ENCODE data around the gene SAG.

SAG gene

DNA sequence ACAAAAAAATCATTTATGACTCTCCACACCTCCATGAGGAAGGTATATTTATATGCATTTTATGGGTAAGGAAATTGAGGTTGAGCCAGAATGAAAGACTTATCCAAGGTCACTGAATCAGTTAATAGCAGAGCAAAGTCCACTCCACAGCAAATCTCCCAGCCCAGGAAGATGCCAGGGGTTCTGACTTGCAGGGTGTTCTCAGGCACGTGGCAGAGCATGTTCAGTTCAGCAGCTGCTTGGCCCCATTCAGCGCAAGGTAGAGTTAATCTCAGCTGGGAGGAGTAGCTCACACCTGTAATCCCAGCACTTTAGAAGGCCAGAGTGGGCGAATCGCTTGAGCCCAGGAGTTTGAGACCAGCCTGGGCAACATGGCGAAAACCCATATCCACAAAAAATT, 28.9 kb downstream of the SAG start:
- Histone ChIP-seq H3K36me3 (no peaks in the 10 kb centered on the region), H3K9me3 (no peaks in the 10 kb centered on the region), H3K4me3 (ENCODE audit: low read depth, low read length) (no peak overlapping the region), H3K27me3 (no peaks in the 10 kb centered on the region), H3K4me1 (peaks cover 5% of the 10 kb centered on the region)
- TF ChIP-seq CTCF (IDR thresholded peaks at IDR 0.05; ENCODE audit: low read depth, low read length), result no peak
- DNase-seq, result no peak

GRCh38 chr2:233338046-233338445, 30.4 kb downstream of the SAG start:
- Histone ChIP-seq H3K36me3 (no peaks in the 10 kb centered on the region), H3K27me3 (no peaks in the 10 kb centered on the region), H3K9me3 (no peaks in the 10 kb centered on the region), H3K4me1 (peaks cover 5% of the 10 kb centered on the region), H3K4me3 (ENCODE audit: low read depth, low read length) (no peak overlapping the region)
- TF ChIP-seq CTCF (IDR thresholded peaks at IDR 0.05; ENCODE audit: low read depth, low read length), result peak; percentile 18
- peak; percentile 61 for DNase-seq

DNA sequence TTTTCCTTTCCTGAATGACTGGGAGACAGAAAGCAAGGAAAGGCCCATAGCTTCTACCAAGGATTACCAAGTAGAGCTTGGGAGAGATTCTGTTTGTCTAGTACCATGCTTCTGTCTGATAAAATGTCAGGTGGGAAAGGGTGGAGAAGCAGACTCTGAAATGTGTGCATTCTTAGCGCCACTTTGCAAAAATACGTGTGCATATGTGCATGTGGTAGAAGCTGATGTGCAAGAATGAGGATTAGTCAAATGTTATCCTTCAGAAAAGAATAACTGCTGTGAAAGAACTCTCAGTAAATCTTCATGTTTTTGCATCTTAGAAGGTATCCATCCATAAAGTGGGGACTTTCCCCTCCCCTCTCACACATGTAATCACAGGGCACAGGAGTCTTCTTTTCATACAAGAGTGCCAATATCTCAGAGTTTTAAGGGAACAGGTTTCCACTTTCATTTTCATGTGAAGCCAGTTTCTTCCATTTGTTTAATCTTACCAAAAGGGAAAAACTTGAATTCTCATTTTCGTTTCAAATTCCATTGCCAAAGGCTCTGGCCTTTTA, 31.3 kb downstream of the SAG start:
- Histone ChIP-seq H3K4me3 (ENCODE audit: low read depth, low read length) (no peak overlapping the region), H3K9me3 (no peaks in the 10 kb centered on the region), H3K27me3 (no peaks in the 10 kb centered on the region), H3K36me3 (no peaks in the 10 kb centered on the region), H3K4me1 (peaks cover 5% of the 10 kb centered on the region)
- no peak for TF ChIP-seq CTCF (IDR thresholded peaks at IDR 0.05; ENCODE audit: low read depth, low read length)
- no peak for DNase-seq

DNA sequence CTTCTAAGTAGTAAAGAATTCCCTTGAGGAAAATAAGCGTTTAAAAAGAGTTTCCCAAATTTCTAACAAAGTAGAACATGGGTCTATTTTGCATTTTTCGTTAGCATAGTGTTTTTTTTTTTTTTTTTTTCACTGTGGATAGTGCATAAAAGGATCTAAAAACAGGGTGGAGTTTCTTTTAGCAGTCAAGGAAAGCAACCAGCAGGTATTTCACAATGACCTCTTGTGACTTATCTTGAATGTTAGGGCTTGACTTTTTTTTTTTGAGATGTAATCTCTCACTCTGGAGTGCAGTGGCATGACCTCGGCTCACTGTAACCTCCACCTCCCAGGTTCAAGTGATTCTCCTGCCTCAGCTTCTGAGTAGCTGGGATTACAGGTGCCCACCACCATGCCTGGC, 31.8 kb downstream of the SAG start:
- Histone ChIP-seq H3K27me3 (no peaks in the 10 kb centered on the region), H3K4me3 (ENCODE audit: low read depth, low read length) (no peak overlapping the region), H3K9me3 (no peaks in the 10 kb centered on the region), H3K4me1 (peaks cover 5% of the 10 kb centered on the region), H3K36me3 (no peaks in the 10 kb centered on the region)
- TF ChIP-seq CTCF (IDR thresholded peaks at IDR 0.05; ENCODE audit: low read depth, low read length), result no peak
- DNase-seq, result no peak

DNA sequence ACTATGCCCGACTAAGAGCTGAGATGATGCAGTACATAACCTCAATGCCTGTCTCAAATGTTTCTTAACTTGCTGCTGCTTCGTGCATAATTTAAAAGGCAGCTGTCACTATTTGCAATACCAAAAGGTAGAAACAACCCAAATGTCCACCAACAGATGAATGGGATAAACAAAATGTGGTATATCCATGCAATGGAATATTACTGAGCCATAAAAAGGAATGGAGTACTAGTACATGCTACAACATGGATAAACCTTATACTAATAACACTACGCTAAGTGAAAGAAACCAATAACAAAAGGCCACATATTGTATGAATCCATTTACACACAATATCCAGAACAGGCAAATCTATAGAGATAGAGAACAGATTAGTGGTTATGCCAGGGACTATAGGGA, 33.7 kb downstream of the SAG start:
- no peak for TF ChIP-seq CTCF (IDR thresholded peaks at IDR 0.05; ENCODE audit: low read depth, low read length)
- no peaks in the 10 kb centered on the region for H3K9me3 ChIP-seq
- no peak overlapping the region for H3K4me3 ChIP-seq (ENCODE audit: low read depth, low read length)
- H3K4me1 ChIP-seq, result peaks cover 5% of the 10 kb centered on the region
- DNase-seq, result no peak
- H3K36me3 ChIP-seq, result no peaks in the 10 kb centered on the region
- H3K27me3 ChIP-seq, result no peaks in the 10 kb centered on the region

- Histone ChIP-seq H3K4me1 (peaks cover 5% of the 10 kb centered on the region), H3K36me3 (no peaks in the 10 kb centered on the region), H3K27me3 (no peaks in the 10 kb centered on the region), H3K9me3 (no peaks in the 10 kb centered on the region), H3K4me3 (ENCODE audit: low read depth, low read length) (no peak overlapping the region)
- DNase-seq, result no peak
- TF ChIP-seq CTCF (IDR thresholded peaks at IDR 0.05; ENCODE audit: low read depth, low read length), result no peak
Observed at GRCh38 chr2:233342301-233342700, 34.7 kb downstream of the SAG start.
